ENCODE data around the gene DNASE1L3. TPM values are rescaled to one million over a fixed set of nuclear protein-coding genes. Genes with fewer than 3 reads are reported as not detected.

The DNASE1L3 gene
- total and polyA plus RNA-seq, 7 experiments from 2014 or later: 0.66 to 2.6 TPM; not detected in 5

DNA sequence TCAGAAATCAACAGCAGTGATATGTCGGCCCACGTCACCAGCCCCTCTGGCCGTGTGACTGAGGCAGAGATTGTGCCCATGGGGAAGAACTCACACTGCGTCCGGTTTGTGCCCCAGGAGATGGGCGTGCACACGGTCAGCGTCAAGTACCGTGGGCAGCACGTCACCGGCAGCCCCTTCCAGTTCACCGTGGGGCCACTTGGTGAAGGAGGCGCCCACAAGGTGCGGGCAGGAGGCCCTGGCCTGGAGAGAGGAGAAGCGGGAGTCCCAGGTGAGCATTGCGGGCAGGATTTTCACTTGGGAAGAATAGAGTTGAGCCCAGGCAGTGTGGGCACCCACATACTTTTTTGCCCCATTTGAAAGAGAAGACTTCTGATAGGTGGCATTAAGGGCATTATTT lies 57.4 kb downstream of the DNASE1L3 start:
- Histone ChIP-seq H3K27ac (ENCODE audit: low read depth, low read length) (no peak overlapping the region), H3K9me3 (ENCODE audit: control insufficient read depth in 2 of 3, low read length in 3 of 3) (no peaks in the 10 kb centered on the region), H3K36me3 (ENCODE audit: control insufficient read depth in 2 of 3, insufficient read depth in 3 of 3, low read length in 3 of 3) (peaks cover 0 to 81% (median 9%) of the 10 kb centered on the region in 3 experiments), H3K27me3 (ENCODE audit: control insufficient read depth in 2 of 2, insufficient read depth in 2 of 2, low read length in 2 of 2) (no peaks in the 10 kb centered on the region), H3K4me3 (ENCODE audit: low read length) (no peak overlapping the region), H3K4me1 (ENCODE audit: control insufficient read depth in 2 of 2, insufficient read depth in 2 of 2, low read length in 2 of 2) (no peaks in the 10 kb centered on the region)
- intact Hi-C loops (cut with micrococcal nuclease): no loop called here
- no peaks in the 10 kb centered on the region for H3K27me3 Mint-ChIP-seq
- ChIA-PET CTCF (no interaction called here), POLR2A (no interaction called here)
- peaks cover 0 to 3% (median 0%) of the 10 kb centered on the region in 7 donors for H3K4me1 Mint-ChIP-seq
- no peaks in the 10 kb centered on the region for H3K9me3 Mint-ChIP-seq
- no peak overlapping the region for H3K4me3 Mint-ChIP-seq
- ATAC-seq: no peak
- DNase-seq: no peak
- H3K36me3 Mint-ChIP-seq: peaks cover 2 to 75% (median 31%) of the 10 kb centered on the region in 5 donors
- peak overlapping the region in 2 of 9 donors; percentile 38 to 62 for H3K27ac Mint-ChIP-seq

DNA sequence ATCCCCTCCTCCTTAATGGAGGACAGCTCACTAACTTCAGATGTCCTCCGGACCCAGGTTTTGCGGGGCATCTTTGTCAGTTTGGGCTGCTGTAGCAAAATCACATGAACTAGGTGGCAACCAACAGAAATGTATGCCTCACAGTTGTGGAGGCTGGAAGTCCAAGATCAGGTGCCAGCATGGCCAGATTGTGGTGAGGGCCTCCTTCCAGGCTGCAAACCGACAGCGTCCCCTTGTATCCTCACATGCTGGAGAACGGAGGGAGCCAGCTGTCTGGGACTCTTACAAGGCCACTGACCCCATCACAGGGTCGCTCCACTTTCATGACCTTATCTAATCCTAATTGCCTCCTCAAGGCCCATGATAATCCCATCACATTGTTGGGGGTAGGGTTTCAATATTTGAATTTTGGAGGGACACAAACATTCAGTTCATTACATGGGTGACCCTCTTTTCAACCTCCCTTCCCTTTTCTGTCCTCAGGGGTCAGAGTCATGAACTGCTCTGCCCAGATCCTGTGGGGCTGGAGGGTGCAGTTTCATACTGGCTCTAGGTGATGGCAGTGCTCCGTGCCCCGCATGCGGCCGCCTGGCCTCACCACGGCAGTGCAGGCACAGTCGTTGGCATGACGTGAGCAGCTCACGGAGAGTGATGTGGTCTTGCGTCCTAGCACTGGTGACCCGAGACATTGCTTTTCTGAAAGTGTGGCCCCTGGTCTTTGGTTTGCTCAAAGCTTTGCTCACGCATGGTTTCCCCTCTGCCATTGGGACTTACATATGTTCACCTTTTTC lies 58.4 kb downstream of the DNASE1L3 start:
- ChIA-PET POLR2A (no interaction called here), CTCF (interaction anchor here (0.5 kb wide), 1 partner anchor 190 kb away, joined by 3 read pairs; no protein-coding TSS in a partner anchor)
- DNase-seq: no peak
- H3K27ac Mint-ChIP-seq: no peak overlapping the region
- Histone ChIP-seq H3K4me1 (ENCODE audit: control insufficient read depth in 2 of 2, insufficient read depth in 2 of 2, low read length in 2 of 2) (no peaks in the 10 kb centered on the region), H3K27ac (ENCODE audit: low read depth, low read length) (no peak overlapping the region), H3K27me3 (ENCODE audit: control insufficient read depth in 2 of 2, insufficient read depth in 2 of 2, low read length in 2 of 2) (no peaks in the 10 kb centered on the region), H3K36me3 (ENCODE audit: control insufficient read depth in 2 of 3, insufficient read depth in 3 of 3, low read length in 3 of 3) (peaks cover 0 to 88% (median 12%) of the 10 kb centered on the region in 3 experiments), H3K9me3 (ENCODE audit: control insufficient read depth in 2 of 3, low read length in 3 of 3) (no peaks in the 10 kb centered on the region), H3K4me3 (ENCODE audit: low read length) (no peak overlapping the region)
- no peaks in the 10 kb centered on the region for H3K27me3 Mint-ChIP-seq
- H3K36me3 Mint-ChIP-seq: peaks cover 2 to 74% (median 31%) of the 10 kb centered on the region in 5 donors
- intact Hi-C loops (cut with micrococcal nuclease): no loop called here
- H3K4me1 Mint-ChIP-seq: peaks cover 0 to 3% (median 0%) of the 10 kb centered on the region in 7 donors
- no peak for ATAC-seq
- no peaks in the 10 kb centered on the region for H3K9me3 Mint-ChIP-seq
- no peak overlapping the region for H3K4me3 Mint-ChIP-seq

DNA sequence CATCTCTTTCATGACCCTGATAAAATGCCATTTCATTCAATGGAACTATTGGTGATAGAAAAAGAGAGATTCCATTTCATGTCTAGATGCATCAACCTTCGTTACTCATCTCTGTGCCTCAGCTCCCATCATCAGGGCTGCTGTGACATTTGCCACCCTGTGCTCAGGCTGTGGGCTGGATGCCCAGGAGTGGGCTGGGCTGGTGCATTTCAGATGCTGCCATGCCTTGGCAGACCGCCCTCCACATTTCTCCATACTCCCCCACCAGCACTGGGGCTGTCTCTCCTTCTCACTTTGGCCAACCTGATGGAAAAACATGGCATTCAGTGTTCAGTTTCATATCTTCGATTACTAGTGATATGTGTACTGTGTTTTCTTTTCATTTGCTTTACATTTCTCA lies 59.1 kb downstream of the DNASE1L3 start:
- Mint-ChIP-seq H3K4me1 (peaks cover 0 to 3% (median 0%) of the 10 kb centered on the region in 7 donors), H3K27me3 (no peaks in the 10 kb centered on the region), H3K9me3 (no peaks in the 10 kb centered on the region), H3K4me3 (no peak overlapping the region), H3K27ac (no peak overlapping the region), H3K36me3 (peaks cover 2 to 74% (median 35%) of the 10 kb centered on the region in 5 donors)
- intact Hi-C loops (cut with micrococcal nuclease): no loop called here
- H3K4me1 ChIP-seq (ENCODE audit: control insufficient read depth in 2 of 2, insufficient read depth in 2 of 2, low read length in 2 of 2): no peaks in the 10 kb centered on the region
- H3K36me3 ChIP-seq (ENCODE audit: control insufficient read depth in 2 of 3, insufficient read depth in 3 of 3, low read length in 3 of 3): peaks cover 0 to 89% (median 18%) of the 10 kb centered on the region in 3 experiments
- H3K9me3 ChIP-seq (ENCODE audit: control insufficient read depth in 2 of 3, low read length in 3 of 3): no peaks in the 10 kb centered on the region
- H3K27me3 ChIP-seq (ENCODE audit: control insufficient read depth in 2 of 2, insufficient read depth in 2 of 2, low read length in 2 of 2): no peaks in the 10 kb centered on the region
- DNase-seq (no peak), ATAC-seq (no peak)
- H3K27ac ChIP-seq (ENCODE audit: low read depth, low read length): no peak overlapping the region
- no peak overlapping the region for H3K4me3 ChIP-seq (ENCODE audit: low read length)
- CTCF ChIA-PET: no interaction called here
- POLR2A ChIA-PET: no interaction called here

DNA sequence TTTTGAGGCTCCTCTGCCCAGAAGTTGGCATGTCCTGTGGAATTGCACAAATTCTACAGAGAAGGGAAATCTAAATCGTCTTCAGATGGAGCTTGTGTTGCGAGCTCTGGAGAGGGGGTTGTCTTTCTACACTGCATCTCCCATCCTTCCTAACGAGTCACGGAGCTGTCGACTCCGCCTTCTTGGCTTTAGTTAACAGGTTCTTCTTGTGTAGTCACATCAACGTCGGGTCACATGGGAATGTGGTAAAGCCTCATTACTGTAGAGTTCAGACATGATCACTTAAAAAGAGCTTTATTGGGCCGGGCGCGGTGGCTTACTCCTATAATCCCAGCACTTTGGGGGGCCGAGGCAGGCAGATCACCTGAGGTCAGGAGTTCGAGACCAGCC lies 60.0 kb downstream of the DNASE1L3 start:
- peaks cover 0 to 3% (median 0%) of the 10 kb centered on the region in 7 donors for H3K4me1 Mint-ChIP-seq
- ChIA-PET POLR2A (no interaction called here), CTCF (no interaction called here)
- Histone ChIP-seq H3K27ac (ENCODE audit: low read depth, low read length) (no peak overlapping the region), H3K36me3 (ENCODE audit: control insufficient read depth in 2 of 3, insufficient read depth in 3 of 3, low read length in 3 of 3) (peaks cover 0 to 89% (median 22%) of the 10 kb centered on the region in 3 experiments), H3K4me1 (ENCODE audit: control insufficient read depth in 2 of 2, insufficient read depth in 2 of 2, low read length in 2 of 2) (no peaks in the 10 kb centered on the region), H3K9me3 (ENCODE audit: control insufficient read depth in 2 of 3, low read length in 3 of 3) (no peaks in the 10 kb centered on the region), H3K27me3 (ENCODE audit: control insufficient read depth in 2 of 2, insufficient read depth in 2 of 2, low read length in 2 of 2) (no peaks in the 10 kb centered on the region), H3K4me3 (ENCODE audit: low read length) (no peak overlapping the region)
- intact Hi-C loops (cut with micrococcal nuclease): no loop called here
- peaks cover 2 to 76% (median 41%) of the 10 kb centered on the region in 5 donors for H3K36me3 Mint-ChIP-seq
- H3K27ac Mint-ChIP-seq: no peak overlapping the region
- no peaks in the 10 kb centered on the region for H3K9me3 Mint-ChIP-seq
- ATAC-seq (no peak), DNase-seq (no peak)
- H3K4me3 Mint-ChIP-seq: no peak overlapping the region
- no peaks in the 10 kb centered on the region for H3K27me3 Mint-ChIP-seq

DNA sequence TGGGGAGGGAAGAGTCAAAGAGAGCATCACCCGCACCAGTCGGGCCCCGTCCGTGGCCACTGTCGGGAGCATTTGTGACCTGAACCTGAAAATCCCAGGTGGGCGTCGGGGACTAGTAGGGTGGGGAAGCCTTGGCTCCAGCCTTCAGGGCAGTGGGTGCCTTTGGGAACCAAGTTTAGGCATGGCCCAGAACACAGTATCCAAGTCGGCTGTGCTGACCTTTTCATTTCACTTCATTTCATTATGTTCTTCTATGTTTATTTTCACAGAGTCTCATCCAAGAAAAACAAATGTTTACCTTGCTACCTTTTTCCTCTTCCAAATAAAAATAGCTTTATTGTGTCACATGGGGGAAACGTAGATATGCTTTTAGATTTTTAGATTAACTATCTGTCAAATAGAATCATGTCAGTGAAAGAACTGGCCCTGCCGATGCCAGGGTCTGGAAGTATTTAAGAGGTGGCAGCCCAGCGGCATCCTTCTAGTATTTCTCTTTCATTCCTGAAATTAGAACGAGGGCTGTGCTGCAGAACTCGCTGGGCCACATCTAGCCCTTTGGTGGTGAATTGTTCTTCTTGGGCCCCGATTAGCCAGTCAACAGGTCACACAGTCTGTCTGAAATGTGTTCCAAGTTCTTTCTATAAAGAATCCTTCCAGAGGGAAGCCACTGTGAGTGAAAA lies 60.5 kb downstream of the DNASE1L3 start:
- ATAC-seq (no peak), DNase-seq (no peak)
- H3K9me3 ChIP-seq (ENCODE audit: control insufficient read depth in 2 of 3, low read length in 3 of 3): no peaks in the 10 kb centered on the region
- Mint-ChIP-seq H3K4me3 (no peak overlapping the region), H3K27me3 (no peaks in the 10 kb centered on the region), H3K9me3 (no peaks in the 10 kb centered on the region), H3K36me3 (peaks cover 2 to 81% (median 41%) of the 10 kb centered on the region in 5 donors), H3K27ac (no peak overlapping the region), H3K4me1 (peaks cover 0 to 3% (median 0%) of the 10 kb centered on the region in 7 donors)
- no peaks in the 10 kb centered on the region for H3K4me1 ChIP-seq (ENCODE audit: control insufficient read depth in 2 of 2, insufficient read depth in 2 of 2, low read length in 2 of 2)
- ChIA-PET CTCF (no interaction called here), POLR2A (no interaction called here)
- H3K27ac ChIP-seq (ENCODE audit: low read depth, low read length): no peak overlapping the region
- intact Hi-C loops (cut with micrococcal nuclease): no loop called here
- H3K4me3 ChIP-seq (ENCODE audit: low read length): no peak overlapping the region
- H3K27me3 ChIP-seq (ENCODE audit: control insufficient read depth in 2 of 2, insufficient read depth in 2 of 2, low read length in 2 of 2): no peaks in the 10 kb centered on the region
- H3K36me3 ChIP-seq (ENCODE audit: control insufficient read depth in 2 of 3, insufficient read depth in 3 of 3, low read length in 3 of 3): peaks cover 0 to 90% (median 22%) of the 10 kb centered on the region in 3 experiments

DNA sequence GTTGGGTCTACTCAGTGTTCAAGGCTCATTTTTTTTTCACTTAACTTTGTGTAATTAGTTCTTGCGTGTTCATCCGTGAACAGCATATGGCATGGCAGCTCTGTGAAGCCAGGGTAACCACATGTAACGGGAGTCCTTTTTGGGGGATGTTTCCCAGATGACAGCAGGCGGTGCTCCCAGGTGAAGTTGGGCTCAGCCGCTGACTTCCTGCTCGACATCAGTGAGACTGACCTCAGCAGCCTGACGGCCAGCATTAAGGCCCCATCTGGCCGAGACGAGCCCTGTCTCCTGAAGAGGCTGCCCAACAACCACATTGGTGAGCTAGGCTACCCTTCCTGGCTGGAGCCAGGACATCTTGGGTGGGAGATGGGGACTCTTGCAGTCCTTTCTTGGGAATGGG lies 62.7 kb downstream of the DNASE1L3 start:
- Histone ChIP-seq H3K9me3 (ENCODE audit: control insufficient read depth in 2 of 3, low read length in 3 of 3) (no peaks in the 10 kb centered on the region), H3K27ac (ENCODE audit: low read depth, low read length) (no peak overlapping the region), H3K36me3 (ENCODE audit: control insufficient read depth in 2 of 3, insufficient read depth in 3 of 3, low read length in 3 of 3) (peaks cover 0 to 93% (median 26%) of the 10 kb centered on the region in 3 experiments), H3K27me3 (ENCODE audit: control insufficient read depth in 2 of 2, insufficient read depth in 2 of 2, low read length in 2 of 2) (no peaks in the 10 kb centered on the region), H3K4me3 (ENCODE audit: low read length) (no peak overlapping the region), H3K4me1 (ENCODE audit: control insufficient read depth in 2 of 2, insufficient read depth in 2 of 2, low read length in 2 of 2) (no peaks in the 10 kb centered on the region)
- ATAC-seq (no peak), DNase-seq (no peak)
- Mint-ChIP-seq H3K36me3 (peaks cover 2 to 68% (median 47%) of the 10 kb centered on the region in 5 donors), H3K4me3 (no peak overlapping the region), H3K27ac (no peak overlapping the region), H3K4me1 (peaks cover 0 to 3% (median 0%) of the 10 kb centered on the region in 7 donors), H3K9me3 (no peaks in the 10 kb centered on the region), H3K27me3 (no peaks in the 10 kb centered on the region)
- CTCF ChIA-PET: interaction anchor here (0.6 kb wide), 1 partner anchor 1161 kb away, joined by 3 read pairs; no protein-coding TSS in a partner anchor
- POLR2A ChIA-PET: interaction anchor here (0.6 kb wide), 1 partner anchor 81 kb away, joined by 3 read pairs; no protein-coding TSS in a partner anchor
- intact Hi-C loops (cut with micrococcal nuclease): no loop called here
